GM23338 (cell line): ENCODE measurements around the gene ITGA8. TPM values are rescaled to one million over a fixed set of nuclear protein-coding genes. Genes with fewer than 3 reads are reported as not detected.

Experiments used
- ATAC-seq: fragments of 200-7000 bp; cut with Tn5 transposase; 3 replicates; pipeline ENCODE4 v1.9.1; 2020
- DNase-seq: peaks from one replicate; pipeline ENCODE4 v3.0.0-alpha.2; 2015; ENCODE audit warnings: low spot score
- H2AFZ ChIP-seq: fragments of 200-600 bp; sonication (generic); 2 replicates; pipeline ENCODE4 v1.8.0; 2016; ENCODE audit warnings: antibody characterized with exemption, mild to moderate bottlenecking, moderate library complexity
- H3F3A ChIP-seq: fragments of 200-600 bp; sonication (generic); replicated peaks from 2 replicates; pipeline ENCODE4 v1.8.0; 2017; ENCODE audit warnings: antibody characterized with exemption, mixed run types, low read depth
- H3K27ac ChIP-seq: fragments of 200-600 bp; sonication (generic); 2 replicates; pipeline ENCODE4 v1.6.1; 2016; ENCODE audit warnings: low read depth
- H3K27me3 ChIP-seq: fragments of 200-600 bp; sonication (generic); 2 replicates; pipeline ENCODE4 v1.8.0; 2016; ENCODE audit warnings: mild to moderate bottlenecking, mixed run types, moderate library complexity; ENCODE audit not compliant: insufficient read depth
- H3K36me3 ChIP-seq: fragments of 200-600 bp; sonication (generic); 2 replicates; pipeline ENCODE4 v1.8.0; 2016; ENCODE audit warnings: mild to moderate bottlenecking; ENCODE audit not compliant: insufficient read depth
- H3K4me1 ChIP-seq: fragments of 200-600 bp; sonication (generic); 2 replicates; pipeline ENCODE4 v1.8.0; 2016; ENCODE audit warnings: mild to moderate bottlenecking, moderate library complexity; ENCODE audit not compliant: insufficient read depth
- H3K4me2 ChIP-seq: fragments of 200-600 bp; sonication (generic); 2 replicates; pipeline ENCODE4 v1.7.1; 2017; ENCODE audit warnings: mixed run types
- H3K4me3 ChIP-seq: fragments of 200-600 bp; sonication (generic); 2 replicates; pipeline ENCODE4 v1.6.1; 2016; ENCODE audit warnings: mixed run types
- H3K79me2 ChIP-seq: fragments of 200-600 bp; sonication (generic); replicated peaks from 2 replicates; pipeline ENCODE4 v1.8.0; 2017; ENCODE audit warnings: mild to moderate bottlenecking; ENCODE audit not compliant: insufficient read depth
- H3K9me2 ChIP-seq: fragments of 200-600 bp; sonication (generic); 2 replicates; pipeline ENCODE4 v1.8.0; 2017; ENCODE audit not compliant: insufficient read depth
- H4K20me1 ChIP-seq: fragments of 200-600 bp; sonication (generic); replicated peaks from 2 replicates; pipeline ENCODE4 v1.8.0; 2017; ENCODE audit warnings: mild to moderate bottlenecking; ENCODE audit not compliant: insufficient read depth
- H3K27ac Mint-ChIP-seq: 2 replicates; pipeline ENCODE4 v1.8.0; 2020; ENCODE audit warnings: inconsistent platforms, mild to moderate bottlenecking, moderate library complexity, mixed read lengths
- H3K27me3 Mint-ChIP-seq: 3 replicates; pipeline ENCODE4 v1.8.0; 2022; ENCODE audit warnings: low read depth, mild to moderate bottlenecking, moderate library complexity, mixed read lengths, inconsistent platforms; ENCODE audit not compliant: insufficient read depth, poor library complexity
- H3K36me3 Mint-ChIP-seq: 3 replicates; pipeline ENCODE4 v1.8.0; 2021; ENCODE audit warnings: low read depth, mild to moderate bottlenecking, inconsistent platforms, moderate library complexity, mixed read lengths
- H3K4me1 Mint-ChIP-seq: 3 replicates; pipeline ENCODE4 v1.8.0; 2020; ENCODE audit warnings: mild to moderate bottlenecking, inconsistent platforms, mixed read lengths
- H3K4me3 Mint-ChIP-seq: 3 replicates; pipeline ENCODE4 v1.8.0; 2021; ENCODE audit warnings: moderate library complexity, mild to moderate bottlenecking, inconsistent platforms, mixed read lengths
- H3K9me3 Mint-ChIP-seq: 3 replicates; pipeline ENCODE4 v1.8.0; 2020; ENCODE audit warnings: moderate library complexity, mild to moderate bottlenecking, inconsistent platforms, mixed read lengths
- CREB1 ChIP-seq: fragments of 250-450 bp; sonication (Bioruptor Pico); IDR thresholded peaks from 2 replicates; pipeline ENCODE4 v1.5.0; 2020; ENCODE audit warnings: low read depth, mild to moderate bottlenecking, moderate library complexity
- CTCF ChIP-seq, 2 experiments: fragments of 200-600 bp in 1 of 2; sonication (generic) in 1 of 2; conservative IDR thresholded peaks; 2 replicates each; pipeline versions ENCODE4 v1.5.1 to v1.6.1; 2016 to 2017; ENCODE audit warnings: antibody characterized with exemption in 2 of 2, low read depth in 2 of 2, mild to moderate bottlenecking in 2 of 2, moderate library complexity in 1 of 2
- ETS1 ChIP-seq: IDR thresholded peaks from 2 replicates; pipeline ENCODE4 v1.6.1; 2016; ENCODE audit warnings: antibody characterized with exemption
- EZH2 ChIP-seq: fragments of 200-600 bp; sonication (generic); IDR thresholded peaks from one replicate; pipeline ENCODE4 v1.8.0; 2017; ENCODE audit warnings: antibody characterized with exemption, mild to moderate bottlenecking, low read depth; ENCODE audit not compliant: unreplicated experiment
- EZH2phosphoT487 ChIP-seq: fragments of 200-600 bp; sonication (generic); IDR thresholded peaks from one replicate; pipeline ENCODE4 v1.8.1; 2018; ENCODE audit warnings: antibody characterized with exemption; ENCODE audit not compliant: unreplicated experiment
- JUNB ChIP-seq: IDR thresholded peaks from one replicate; pipeline ENCODE4 v1.6.1; 2016; ENCODE audit warnings: antibody characterized with exemption; ENCODE audit not compliant: unreplicated experiment
- NANOG ChIP-seq: IDR thresholded peaks from 2 replicates; pipeline ENCODE4 v1.6.1; 2016; ENCODE audit warnings: antibody characterized with exemption, borderline replicate concordance
- POLR2AphosphoS5 ChIP-seq: IDR thresholded peaks from 2 replicates; pipeline ENCODE4 v1.6.1; 2016; ENCODE audit warnings: antibody characterized with exemption, low read depth
- REST ChIP-seq: IDR thresholded peaks from one replicate; pipeline ENCODE4 v1.6.1; 2018; ENCODE audit warnings: antibody characterized with exemption; ENCODE audit not compliant: unreplicated experiment
- STAT1 ChIP-seq: IDR thresholded peaks from one replicate; pipeline ENCODE4 v1.6.1; 2016; ENCODE audit warnings: antibody characterized with exemption; ENCODE audit not compliant: unreplicated experiment
- ZNF114 ChIP-seq: fragments of 250-450 bp; sonication (Bioruptor Pico); IDR thresholded peaks from 2 replicates; pipeline ENCODE4 v1.5.0; 2020; ENCODE audit warnings: mild to moderate bottlenecking, moderate library complexity
- ZNF331 ChIP-seq: fragments of 250-450 bp; sonication (Bioruptor Pico); IDR thresholded peaks from 2 replicates; pipeline ENCODE4 v1.5.0; 2020; ENCODE audit warnings: low read depth, mild to moderate bottlenecking, moderate library complexity
- ZNF462 ChIP-seq: fragments of 250-450 bp; sonication (Bioruptor Pico); IDR thresholded peaks from 2 replicates; pipeline ENCODE4 v1.5.0; 2020; ENCODE audit warnings: mild to moderate bottlenecking, moderate library complexity
- polyA plus RNA-seq: library from polyadenylated mRNA; unstranded; fragments of >200 nt; fragmentation: Nextera tagmentation; extraction: Ambion mirVana; gene quantifications from 2 replicates; pipeline ENCODE4 v1.2.1, GENCODE V29; 2016
- total RNA-seq: library from RNA; depleted of rRNA; stranded (reverse); fragments of >200 nt; shearing (Covaris generic); gene quantifications from 2 replicates; pipeline ENCODE4 v1.2.3, GENCODE V29; 2014

Gene ITGA8
- total and polyA plus RNA-seq, 2 experiments from 2014 or later = not detected

GRCh38 chr10:15603446-15604011 is 116.2 kb downstream of the ITGA8 start:
- H3K4me2 ChIP-seq = no peak overlapping the region
- no peaks in the 10 kb centered on the region for H3K9me3 Mint-ChIP-seq
- H3K27me3 Mint-ChIP-seq = no peaks in the 10 kb centered on the region
- no peaks in the 10 kb centered on the region for H3K36me3 Mint-ChIP-seq
- no peak overlapping the region for H3K27ac Mint-ChIP-seq
- TF ChIP-seq CTCF (conservative IDR thresholded peaks at IDR 0.05; ENCODE audit: low read depth in 2 of 2) = no peak
- no peak for TF ChIP-seq JUNB
- no peak for TF ChIP-seq ZNF331
- TF ChIP-seq EZH2phosphoT487 = no peak
- no peak for TF ChIP-seq CREB1 (CRISPR knock-in tag)
- TF ChIP-seq POLR2AphosphoS5 = no peak
- no peak for TF ChIP-seq ETS1
- TF ChIP-seq STAT1 = no peak
- no peak for TF ChIP-seq REST
- no peak for TF ChIP-seq EZH2
- no peak for TF ChIP-seq NANOG
- TF ChIP-seq ZNF462 (CRISPR knock-in tag) = no peak
- TF ChIP-seq ZNF114 (CRISPR knock-in tag) = no peak
- no peak overlapping the region for H3K4me3 Mint-ChIP-seq
- DNase-seq = no peak
- no peaks in the 10 kb centered on the region for H3K27me3 ChIP-seq
- no peaks in the 10 kb centered on the region for H3K9me2 ChIP-seq
- H2AFZ ChIP-seq = peak overlapping the region; percentile 74; the same call in 1 of the 2 replicates
- H3F3A ChIP-seq = no peaks in the 10 kb centered on the region
- H3K36me3 ChIP-seq = no peaks in the 10 kb centered on the region
- H3K4me1 ChIP-seq = no peaks in the 10 kb centered on the region
- H3K4me3 ChIP-seq = no peak overlapping the region
- H3K4me1 Mint-ChIP-seq = no peaks in the 10 kb centered on the region
- ATAC-seq = no peak
- no peaks in the 10 kb centered on the region for H3K79me2 ChIP-seq
- no peak overlapping the region for H3K27ac ChIP-seq
- no peaks in the 10 kb centered on the region for H4K20me1 ChIP-seq
